HL-60 (cell line): ENCODE results near the gene GRAMD2B.

Experiments used
- DNase-seq, 2 experiments: peaks; one replicate each; pipeline ENCODE4 v3.0.0-alpha.2; 2010 to 2020; ENCODE audit warnings: low read depth in 1 of 2, low spot score in 1 of 2
- H3K27ac ChIP-seq: fragments of 250-450 bp; sonication (Bioruptor Pico); replicated peaks from 2 replicates; pipeline ENCODE4 v1.5.1; 2020; ENCODE audit warnings: mild to moderate bottlenecking, moderate library complexity
- H3K27me3 ChIP-seq: fragments of 250-450 bp; sonication (Bioruptor Pico); 2 replicates; pipeline ENCODE4 v1.5.1; 2021; ENCODE audit warnings: mild to moderate bottlenecking, moderate library complexity; ENCODE audit not compliant: insufficient read depth, poor library complexity, severe bottlenecking
- H3K4me3 ChIP-seq: replicated peaks from 2 replicates; pipeline ENCODE4 v1.5.1; 2011; ENCODE audit warnings: mild to moderate bottlenecking, control low read depth, low read length; ENCODE audit not compliant: insufficient read depth
- CTCF ChIP-seq: IDR thresholded peaks from one replicate; pipeline ENCODE4 v1.5.1; 2011; ENCODE audit warnings: low read length, control low read depth, inconsistent platforms; ENCODE audit not compliant: insufficient read depth
- GABPA ChIP-seq: IDR thresholded peaks from 2 replicates; pipeline ENCODE4 v1.6.1; 2012; ENCODE audit warnings: low read depth
- POLR2AphosphoS5 ChIP-seq: IDR thresholded peaks from 2 replicates; pipeline ENCODE4 v1.6.1; 2012; ENCODE audit warnings: low read depth
- REST ChIP-seq: IDR thresholded peaks from 2 replicates; pipeline ENCODE4 v1.6.1; 2012; ENCODE audit warnings: low read depth; ENCODE audit not compliant: insufficient replicate concordance
- SPI1 ChIP-seq: IDR thresholded peaks from 2 replicates; pipeline ENCODE4 v1.6.1; 2012; ENCODE audit warnings: low read depth, mild to moderate bottlenecking, borderline replicate concordance

The GRAMD2B gene

GRCh38 chr5:126488443-126489065, 65.3 kb downstream of the GRAMD2B start:
- H3K4me3 ChIP-seq = no peak overlapping the region
- no peaks in the 10 kb centered on the region for H3K27me3 ChIP-seq
- TF ChIP-seq REST (no peak), POLR2AphosphoS5 (no peak), GABPA (no peak), SPI1 (no peak), CTCF (no peak)
- DNase-seq = no peak
- H3K27ac ChIP-seq = no peak overlapping the region

- H3K27ac ChIP-seq = no peak overlapping the region
- H3K4me3 ChIP-seq = no peak overlapping the region
- no peaks in the 10 kb centered on the region for H3K27me3 ChIP-seq
- no peak for DNase-seq
- TF ChIP-seq GABPA (no peak), CTCF (no peak), POLR2AphosphoS5 (no peak)
These were observed 67.1 kb downstream of the GRAMD2B start for GRCh38 chr5:126490167-126490940.

GRCh38 chr5:126492939-126493338, 69.7 kb downstream of the GRAMD2B start:
- TF ChIP-seq GABPA (no peak), POLR2AphosphoS5 (no peak), SPI1 (no peak), CTCF (no peak), REST (no peak)
- Histone ChIP-seq H3K4me3 (no peak overlapping the region), H3K27me3 (no peaks in the 10 kb centered on the region), H3K27ac (no peak overlapping the region)
- DNase-seq = no peak
